RWPE2 (cell line): Measurements from ENCODE around the gene DLL4.

Experiments
- ATAC-seq: fragments of 200-7000 bp; cut with Tn5 transposase; 3 replicates; pipeline ENCODE4 v1.9.1; 2021; ENCODE audit warnings: low read depth
- DNase-seq: peaks from one replicate; pipeline ENCODE4 v3.0.0-alpha.2; 2020; ENCODE audit warnings: low spot score
- H3K27ac ChIP-seq: fragments of 450-650 bp; 2 replicates; pipeline ENCODE4 v1.5.1; 2017; ENCODE audit warnings: mild to moderate bottlenecking; ENCODE audit not compliant: poor library complexity, severe bottlenecking
- H3K27me3 ChIP-seq: fragments of 250-450 bp; sonication (Bioruptor Pico); 2 replicates; pipeline ENCODE4 v1.5.1; 2021; ENCODE audit warnings: mild to moderate bottlenecking, moderate library complexity; ENCODE audit not compliant: insufficient read depth, poor library complexity, severe bottlenecking
- H3K36me3 ChIP-seq: fragments of 250-450 bp; sonication (Bioruptor Pico); 2 replicates; pipeline ENCODE4 v1.5.1; 2020; ENCODE audit warnings: low read depth, mild to moderate bottlenecking, moderate library complexity
- H3K4me1 ChIP-seq: fragments of 250-450 bp; sonication (Bioruptor Pico); 2 replicates; pipeline ENCODE4 v1.5.1; 2021; ENCODE audit warnings: mild to moderate bottlenecking, moderate library complexity; ENCODE audit not compliant: insufficient read depth, poor library complexity, severe bottlenecking
- H3K4me3 ChIP-seq: fragments of 250-450 bp; sonication (Bioruptor Pico); 2 replicates; pipeline ENCODE4 v1.5.1; 2021; ENCODE audit warnings: mild to moderate bottlenecking, moderate library complexity; ENCODE audit not compliant: severe bottlenecking
- H3K9me3 ChIP-seq: fragments of 250-450 bp; sonication (Bioruptor Pico); 2 replicates; pipeline ENCODE4 v1.5.1; 2021; ENCODE audit warnings: mild to moderate bottlenecking, moderate library complexity; ENCODE audit not compliant: severe bottlenecking
- CTCF ChIP-seq: fragments of 450-650 bp; IDR thresholded peaks from one replicate; pipeline ENCODE4 v1.5.1; 2017; ENCODE audit warnings: mild to moderate bottlenecking, moderate library complexity; ENCODE audit not compliant: poor library complexity, severe bottlenecking

Gene DLL4

GRCh38 chr15:40911693-40912092, 17.4 kb upstream of the DLL4 start:
- Histone ChIP-seq H3K27me3 (no peaks in the 10 kb centered on the region), H3K4me3 (no peak overlapping the region), H3K36me3 (no peaks in the 10 kb centered on the region), H3K27ac (no peak overlapping the region), H3K4me1 (peaks cover 15% of the 10 kb centered on the region), H3K9me3 (no peaks in the 10 kb centered on the region)
- no peak for TF ChIP-seq CTCF
- DNase-seq (no peak), ATAC-seq (no peak)

DNA sequence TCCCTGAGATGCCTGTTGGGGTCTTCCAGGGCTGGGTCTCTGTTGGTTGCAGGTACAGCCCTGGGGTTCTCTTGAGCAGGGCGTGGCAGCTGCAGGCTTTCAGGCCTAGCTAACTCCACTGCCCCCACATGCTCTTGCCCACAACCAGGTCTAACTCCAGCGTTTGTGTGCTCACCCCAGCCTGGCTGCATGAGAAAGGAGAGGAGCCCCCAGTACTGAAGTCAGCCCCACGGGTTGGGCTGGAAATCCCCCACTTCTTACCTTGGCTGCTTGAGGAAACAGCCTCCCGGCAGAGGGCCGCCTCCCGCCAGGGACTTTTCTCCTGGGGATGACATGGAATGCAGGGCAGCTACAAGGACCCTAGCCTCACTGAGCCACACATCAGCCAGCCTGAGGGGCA, 16.7 kb upstream of the DLL4 start:
- TF ChIP-seq CTCF = no peak
- no peak overlapping the region for H3K27ac ChIP-seq

DNA sequence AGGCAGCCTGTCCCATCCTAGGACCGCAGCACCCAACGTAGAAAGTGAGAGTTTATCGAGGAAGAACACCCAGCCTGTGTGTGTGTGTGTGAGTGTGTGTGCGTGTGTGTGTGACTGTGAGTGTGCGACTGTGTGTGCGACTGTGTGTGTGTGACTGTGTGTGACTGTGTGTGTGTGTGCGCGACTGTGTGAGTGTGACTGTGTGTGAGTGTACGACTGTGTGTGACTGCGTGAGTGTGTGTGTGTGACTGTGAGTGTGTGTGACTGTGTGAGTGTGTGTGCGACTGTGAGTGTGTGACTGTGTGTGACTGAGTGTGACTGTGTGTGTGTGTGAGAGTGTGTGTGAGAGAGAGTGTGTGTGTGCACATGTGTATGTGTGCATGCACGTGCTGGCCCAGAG, 15.1 kb upstream of the DLL4 start:
- no peak for ATAC-seq

More for the DNA sequence above, 16.7 kb upstream of the DLL4 start:
- no peaks in the 10 kb centered on the region for H3K36me3 ChIP-seq
- no peaks in the 10 kb centered on the region for H3K9me3 ChIP-seq
- ATAC-seq = no peak
- H3K4me3 ChIP-seq = no peak overlapping the region
- DNase-seq = no peak
- H3K27me3 ChIP-seq = no peaks in the 10 kb centered on the region
- peaks cover 7% of the 10 kb centered on the region for H3K4me1 ChIP-seq

DNA sequence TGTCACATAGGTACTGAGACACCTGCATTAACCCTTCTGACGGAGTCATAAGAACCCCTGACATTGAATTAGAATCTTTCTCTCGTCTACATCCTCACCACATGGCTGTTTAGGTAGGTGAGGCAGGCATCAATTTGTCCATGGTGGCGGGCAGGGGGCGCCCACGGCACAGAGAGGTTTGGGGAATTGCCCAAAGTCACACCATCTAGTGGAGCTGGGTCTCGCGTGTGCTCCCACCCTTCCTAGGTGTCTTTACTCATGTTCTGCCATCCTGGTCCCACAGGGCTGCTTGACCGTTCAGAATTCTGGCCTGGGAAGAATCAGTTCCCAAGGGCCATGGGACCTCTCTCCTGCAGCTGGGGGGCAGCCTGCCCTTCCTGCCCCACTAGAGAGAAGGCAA, 14.7 kb upstream of the DLL4 start:
- peaks cover 6% of the 10 kb centered on the region for H3K4me1 ChIP-seq
- peak overlapping the region; percentile 33 for H3K27ac ChIP-seq
- no peaks in the 10 kb centered on the region for H3K27me3 ChIP-seq
- no peak overlapping the region for H3K4me3 ChIP-seq
- no peak for DNase-seq
- no peak for TF ChIP-seq CTCF
- H3K36me3 ChIP-seq = no peaks in the 10 kb centered on the region
- ATAC-seq = no peak
- H3K9me3 ChIP-seq = no peaks in the 10 kb centered on the region

More for the DNA sequence above, 15.1 kb upstream of the DLL4 start:
- Histone ChIP-seq H3K27me3 (no peaks in the 10 kb centered on the region), H3K36me3 (no peaks in the 10 kb centered on the region), H3K27ac (no peak overlapping the region), H3K4me1 (peaks cover 6% of the 10 kb centered on the region), H3K4me3 (no peak overlapping the region), H3K9me3 (no peaks in the 10 kb centered on the region)
- TF ChIP-seq CTCF = no peak
- no peak for DNase-seq

DNA sequence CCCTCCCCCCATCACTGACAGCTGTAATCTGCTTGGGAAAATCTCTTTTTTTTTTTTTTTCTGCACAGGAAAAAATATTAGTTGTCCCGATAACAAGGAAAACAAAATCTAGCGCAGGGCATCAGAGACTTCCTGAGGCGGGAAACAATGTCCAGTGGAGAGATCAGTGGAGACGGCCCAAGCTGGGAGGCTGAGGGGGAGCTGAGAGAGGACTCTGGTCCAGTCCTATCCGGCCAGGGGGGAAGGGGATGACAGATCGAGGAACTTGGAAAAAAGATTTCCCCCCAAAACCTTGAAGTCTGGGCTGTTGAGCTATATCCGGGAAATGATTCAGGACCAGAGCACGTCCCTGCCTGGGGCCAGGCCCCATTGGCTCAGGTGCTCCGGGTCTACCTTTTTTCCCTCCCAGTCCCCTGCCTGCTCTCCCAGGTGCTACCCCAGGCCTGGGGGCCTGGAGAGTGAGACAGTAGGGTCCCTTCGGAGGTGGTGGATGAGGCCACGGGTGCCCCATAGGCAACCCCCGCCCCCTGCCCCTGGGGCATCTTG, 14.0 kb upstream of the DLL4 start:
- peak; percentile 56 for ATAC-seq
- no peaks in the 10 kb centered on the region for H3K27me3 ChIP-seq

More for the DNA sequence above, 14.0 kb upstream of the DLL4 start:
- peaks cover 6% of the 10 kb centered on the region for H3K4me1 ChIP-seq
- H3K4me3 ChIP-seq = no peak overlapping the region
- peak overlapping the region; percentile 33 for H3K27ac ChIP-seq
- no peak for DNase-seq
- H3K9me3 ChIP-seq = no peaks in the 10 kb centered on the region
- no peak for TF ChIP-seq CTCF
- no peaks in the 10 kb centered on the region for H3K36me3 ChIP-seq
